Keratinocyte (primary cell): ENCODE measurements around the gene XPNPEP2.

ENCODE experiments used
- CTCF ChIP-seq, 3 experiments: IDR thresholded peaks in 1 of 3; conservative IDR thresholded peaks in 1 of 3; optimal IDR thresholded peaks in 1 of 3; 2 replicates in 2 of 3; 3 replicates in 1 of 3; pipeline versions ENCODE3 to v1.5.1; 2011; ENCODE audit warnings: low read length in 3 of 3, mild to moderate bottlenecking in 3 of 3, moderate library complexity in 2 of 3, control low read depth in 1 of 3, inconsistent platforms in 1 of 3; ENCODE audit not compliant: insufficient read depth in 2 of 3; ENCODE audit errors: extremely low read depth in 1 of 3
- EZH2 ChIP-seq: IDR thresholded peaks from one replicate; pipeline ENCODE4 v1.6.1; 2012; ENCODE audit warnings: inconsistent platforms, mild to moderate bottlenecking, low read length, moderate library complexity

GRCh38 chrX:129779086-129779672 lies 40.4 kb downstream of the XPNPEP2 start:
- TF ChIP-seq CTCF (optimal IDR thresholded peaks at IDR 0.05 in 1 of 3, IDR thresholded peaks at IDR 0.05 in 1 of 3, conservative IDR thresholded peaks at IDR 0.05 in 1 of 3; ENCODE audit: extremely low read depth in 1 of 3, insufficient read depth in 2 of 3, low read length in 3 of 3) (no peak), EZH2 (no peak)
